ENCODE measurements around the gene DIP2C. TPM values are rescaled to one million over a fixed set of nuclear protein-coding genes. Genes with fewer than 3 reads are reported as not detected.

DIP2C gene
- total RNA-seq, 1 experiment from 2014 or later = 11.4 TPM

- BruUV-seq (replicated peaks) = no TSS peak
- H3K27me3 Mint-ChIP-seq (ENCODE audit: insufficient read depth, unreplicated experiment) = no peaks in the 10 kb centered on the region
- no peaks in the 10 kb centered on the region; the same call in 1 of the 2 replicates for H3K27me3 ChIP-seq (replicated peaks; ENCODE audit: control insufficient read depth, insufficient read depth, low read length)
- peak overlapping the region; percentile 83 for H3K27ac Mint-ChIP-seq (ENCODE audit: unreplicated experiment)
- ChIA-PET CTCF (no interaction called here), POLR2A (no interaction called here)
- intact Hi-C loops (cut with micrococcal nuclease; ENCODE audit: unreplicated experiment) = no loop called here
- H3K4me3 ChIP-seq (ENCODE audit: low read depth, low read length) = no peak overlapping the region
- no peaks in the 10 kb centered on the region for H3K9me3 Mint-ChIP-seq (ENCODE audit: unreplicated experiment)
- no peak for TF ChIP-seq CTCF (IDR thresholded peaks at IDR 0.05; ENCODE audit: insufficient read depth in 1 of 2, low read depth in 1 of 2, low read length in 1 of 2, severe bottlenecking in 1 of 2, unreplicated experiment in 1 of 2)
- H3K36me3 ChIP-seq (ENCODE audit: control insufficient read depth, insufficient read depth, low read length) = no peaks in the 10 kb centered on the region
- H3K4me3 Mint-ChIP-seq (ENCODE audit: unreplicated experiment) = no peak overlapping the region
- 0 out of 2 replicates have a peak, but pooled peaks cover 8% of the 10 kb centered on the region for H3K4me1 ChIP-seq
- H3K36me3 Mint-ChIP-seq (ENCODE audit: insufficient read depth, unreplicated experiment) = no peaks in the 10 kb centered on the region
- DNase-seq = peak in 1 of 2 experiments; percentile 34
- H3K9me3 ChIP-seq = no peaks in the 10 kb centered on the region
- peaks cover 30% of the 10 kb centered on the region for H3K4me1 Mint-ChIP-seq (ENCODE audit: low read depth, unreplicated experiment)
Observed at GRCh38 chr10:535051-535450, 154.4 kb downstream of the DIP2C start.

GRCh38 chr10:534047-534566 lies 155.4 kb downstream of the DIP2C start:
- ChIA-PET CTCF (no interaction called here), POLR2A (no interaction called here)
- H3K9me3 Mint-ChIP-seq (ENCODE audit: unreplicated experiment) = no peaks in the 10 kb centered on the region
- intact Hi-C loops (cut with micrococcal nuclease; ENCODE audit: unreplicated experiment) = no loop called here
- Histone ChIP-seq H3K27me3 (replicated peaks; ENCODE audit: control insufficient read depth, insufficient read depth, low read length) (no peaks in the 10 kb centered on the region; the same call in 1 of the 2 replicates), H3K4me3 (ENCODE audit: low read depth, low read length) (no peak overlapping the region), H3K9me3 (no peaks in the 10 kb centered on the region), H3K4me1 (0 out of 2 replicates have a peak, but pooled peaks cover 8% of the 10 kb centered on the region), H3K36me3 (ENCODE audit: control insufficient read depth, insufficient read depth, low read length) (no peaks in the 10 kb centered on the region)
- no peak overlapping the region for H3K27ac Mint-ChIP-seq (ENCODE audit: unreplicated experiment)
- H3K4me1 Mint-ChIP-seq (ENCODE audit: low read depth, unreplicated experiment) = peaks cover 32% of the 10 kb centered on the region
- no TSS peak for BruUV-seq (replicated peaks)
- DNase-seq = peak in 1 of 2 experiments; percentile 25
- H3K27me3 Mint-ChIP-seq (ENCODE audit: insufficient read depth, unreplicated experiment) = no peaks in the 10 kb centered on the region
- no peak for TF ChIP-seq CTCF (IDR thresholded peaks at IDR 0.05; ENCODE audit: insufficient read depth in 1 of 2, low read depth in 1 of 2, low read length in 1 of 2, severe bottlenecking in 1 of 2, unreplicated experiment in 1 of 2)
- no peaks in the 10 kb centered on the region for H3K36me3 Mint-ChIP-seq (ENCODE audit: insufficient read depth, unreplicated experiment)
- H3K4me3 Mint-ChIP-seq (ENCODE audit: unreplicated experiment) = no peak overlapping the region

GRCh38 chr10:533611-534010 lies 155.9 kb downstream of the DIP2C start:
- H3K4me1 ChIP-seq = 0 out of 2 replicates have a peak, but pooled peaks cover 8% of the 10 kb centered on the region
- Mint-ChIP-seq H3K9me3 (ENCODE audit: unreplicated experiment) (no peaks in the 10 kb centered on the region), H3K36me3 (ENCODE audit: insufficient read depth, unreplicated experiment) (no peaks in the 10 kb centered on the region), H3K27me3 (ENCODE audit: insufficient read depth, unreplicated experiment) (no peaks in the 10 kb centered on the region), H3K4me3 (ENCODE audit: unreplicated experiment) (no peak overlapping the region), H3K27ac (ENCODE audit: unreplicated experiment) (no peak overlapping the region), H3K4me1 (ENCODE audit: low read depth, unreplicated experiment) (peaks cover 32% of the 10 kb centered on the region)
- CTCF ChIA-PET = no interaction called here
- H3K36me3 ChIP-seq (ENCODE audit: control insufficient read depth, insufficient read depth, low read length) = no peaks in the 10 kb centered on the region
- no peaks in the 10 kb centered on the region for H3K27me3 ChIP-seq (replicated peaks; ENCODE audit: control insufficient read depth, insufficient read depth, low read length)
- H3K4me3 ChIP-seq (ENCODE audit: low read depth, low read length) = no peak overlapping the region
- intact Hi-C loops (cut with micrococcal nuclease; ENCODE audit: unreplicated experiment) = no loop called here
- BruUV-seq (replicated peaks) = no TSS peak
- no peaks in the 10 kb centered on the region for H3K9me3 ChIP-seq
- DNase-seq = no peak
- POLR2A ChIA-PET = no interaction called here
- no peak for TF ChIP-seq CTCF (IDR thresholded peaks at IDR 0.05; ENCODE audit: insufficient read depth in 1 of 2, low read depth in 1 of 2, low read length in 1 of 2, severe bottlenecking in 1 of 2, unreplicated experiment in 1 of 2)
